GM13976 (cell line): ENCODE measurements around the gene FNIP2.
A peak's percentile ranks its signal among the peaks of the same experiment; 100 is the strongest.
"Not testable (repeated sequence)": the region's sequence is repeated elsewhere in the genome, so short reads cannot be mapped to it uniquely, and the experiment has no call there.

ENCODE experiments used
- DNase-seq: peaks from one replicate; pipeline ENCODE4 v3.0.0; 2012; ENCODE audit warnings: low spot score
- in situ Hi-C: fragments of 300-500 bp; cut with MboI; formaldehyde crosslinking; loops from one replicate; pipeline ENCODE4 v1.12.0; 2022; ENCODE audit warnings: low sequenced_read_pairs, mixed read lengths, inconsistent platforms; ENCODE audit not compliant: unreplicated experiment
- TF ChIP-seq, protein P1 (sequence below): IDR thresholded peaks from 2 replicates; pipeline ENCODE4 v1.5.1; 2012; ENCODE audit warnings: borderline replicate concordance, mild to moderate bottlenecking; ENCODE audit not compliant: insufficient read depth; ENCODE audit errors: extremely low read depth, missing control alignments, control extremely low read depth

The FNIP2 gene

DNA sequence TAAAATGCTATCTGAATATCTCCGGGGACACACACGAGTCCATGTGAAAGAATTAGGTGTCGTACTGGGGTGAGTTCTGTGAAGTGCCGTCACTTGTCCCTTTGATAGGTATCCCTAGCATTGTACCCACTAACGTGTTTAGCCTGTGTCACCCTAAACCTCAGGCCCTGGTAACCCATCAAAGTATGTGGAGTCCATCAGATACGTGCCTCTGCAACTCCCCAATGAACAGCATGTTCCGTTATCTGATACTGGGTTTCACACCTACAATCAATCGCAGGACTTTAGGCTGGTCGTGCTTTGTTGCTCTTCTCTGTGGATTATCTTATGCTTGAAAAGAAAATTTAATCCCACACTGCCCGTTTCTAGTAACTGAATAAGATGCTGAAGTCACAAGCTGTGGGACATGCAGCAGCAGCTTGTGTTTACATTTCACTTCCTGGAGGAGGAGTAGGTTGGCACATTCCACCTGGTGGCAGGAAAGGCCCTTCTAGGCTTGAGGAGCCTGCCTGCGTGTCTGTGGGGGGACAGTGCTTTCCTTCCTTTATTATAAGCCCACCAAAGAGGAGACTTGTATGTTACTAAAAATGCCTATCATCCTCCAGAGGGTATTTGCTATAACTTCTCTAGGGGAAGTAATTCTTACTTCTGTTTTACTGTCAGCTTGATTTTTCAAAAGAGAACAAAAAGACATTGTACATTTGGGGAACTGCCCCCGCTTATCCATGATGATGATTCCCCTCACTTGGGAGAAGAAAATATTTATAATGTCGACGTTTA lies 127.2 kb downstream of the FNIP2 start:
- no peak for DNase-seq
- in situ Hi-C loops, result no loop called here
- TF ChIP-seq, protein P1, sequence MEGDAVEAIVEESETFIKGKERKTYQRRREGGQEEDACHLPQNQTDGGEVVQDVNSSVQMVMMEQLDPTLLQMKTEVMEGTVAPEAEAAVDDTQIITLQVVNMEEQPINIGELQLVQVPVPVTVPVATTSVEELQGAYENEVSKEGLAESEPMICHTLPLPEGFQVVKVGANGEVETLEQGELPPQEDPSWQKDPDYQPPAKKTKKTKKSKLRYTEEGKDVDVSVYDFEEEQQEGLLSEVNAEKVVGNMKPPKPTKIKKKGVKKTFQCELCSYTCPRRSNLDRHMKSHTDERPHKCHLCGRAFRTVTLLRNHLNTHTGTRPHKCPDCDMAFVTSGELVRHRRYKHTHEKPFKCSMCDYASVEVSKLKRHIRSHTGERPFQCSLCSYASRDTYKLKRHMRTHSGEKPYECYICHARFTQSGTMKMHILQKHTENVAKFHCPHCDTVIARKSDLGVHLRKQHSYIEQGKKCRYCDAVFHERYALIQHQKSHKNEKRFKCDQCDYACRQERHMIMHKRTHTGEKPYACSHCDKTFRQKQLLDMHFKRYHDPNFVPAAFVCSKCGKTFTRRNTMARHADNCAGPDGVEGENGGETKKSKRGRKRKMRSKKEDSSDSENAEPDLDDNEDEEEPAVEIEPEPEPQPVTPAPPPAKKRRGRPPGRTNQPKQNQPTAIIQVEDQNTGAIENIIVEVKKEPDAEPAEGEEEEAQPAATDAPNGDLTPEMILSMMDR, result no peak

DNA sequence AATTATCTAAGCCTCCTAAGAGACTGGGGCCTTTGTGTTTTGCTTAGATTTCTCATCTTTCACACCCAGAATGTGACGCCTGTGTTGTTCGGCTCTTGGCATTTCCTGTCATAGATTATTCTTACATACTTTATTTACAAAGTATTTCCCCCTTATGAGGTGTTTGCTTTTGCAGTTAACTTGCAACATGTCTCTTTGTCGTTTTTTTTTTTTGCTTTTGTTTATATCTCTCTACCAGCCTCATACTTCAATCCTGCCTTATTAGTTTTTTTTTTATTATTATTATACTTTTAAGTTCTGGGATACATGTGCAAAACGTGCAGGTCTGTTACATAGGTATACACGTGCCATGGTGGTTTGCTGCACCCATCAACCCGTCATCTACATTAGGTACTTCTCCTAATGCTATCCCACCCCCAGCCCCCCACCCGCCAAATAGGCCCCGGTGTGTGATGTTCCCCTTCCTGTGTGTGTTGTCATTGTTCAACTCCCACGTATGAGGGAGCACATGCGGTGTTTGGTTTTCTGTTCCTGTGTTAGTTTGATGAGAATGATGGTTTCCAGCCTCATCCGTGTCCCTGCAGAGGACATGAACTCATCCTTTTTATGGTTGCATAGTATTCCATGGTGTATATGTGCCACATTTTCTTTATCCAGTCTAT lies 127.9 kb downstream of the FNIP2 start:
- DNase-seq, in situ Hi-C loops: not testable (repeated sequence)

DNA sequence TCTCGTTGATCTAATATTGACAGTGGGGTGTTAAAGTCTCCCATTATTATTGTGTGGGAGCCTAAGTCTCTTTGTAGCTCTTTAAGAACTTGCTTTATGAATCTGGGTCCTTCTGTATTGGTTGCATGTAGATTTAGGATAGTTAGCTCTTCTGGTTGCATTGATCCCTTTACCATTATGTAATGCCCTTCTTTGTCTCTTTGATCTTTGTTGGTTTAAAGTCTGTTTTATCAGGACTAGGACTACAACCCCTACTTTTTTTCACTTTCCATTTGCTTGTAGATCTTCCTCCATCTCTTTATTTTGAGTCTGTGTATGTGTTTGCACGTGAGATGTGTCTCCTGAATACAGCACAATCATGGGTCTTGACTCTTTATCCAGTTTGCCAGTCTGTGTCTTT lies 131.6 kb downstream of the FNIP2 start:
- in situ Hi-C loops, result not testable (repeated sequence)

DNA sequence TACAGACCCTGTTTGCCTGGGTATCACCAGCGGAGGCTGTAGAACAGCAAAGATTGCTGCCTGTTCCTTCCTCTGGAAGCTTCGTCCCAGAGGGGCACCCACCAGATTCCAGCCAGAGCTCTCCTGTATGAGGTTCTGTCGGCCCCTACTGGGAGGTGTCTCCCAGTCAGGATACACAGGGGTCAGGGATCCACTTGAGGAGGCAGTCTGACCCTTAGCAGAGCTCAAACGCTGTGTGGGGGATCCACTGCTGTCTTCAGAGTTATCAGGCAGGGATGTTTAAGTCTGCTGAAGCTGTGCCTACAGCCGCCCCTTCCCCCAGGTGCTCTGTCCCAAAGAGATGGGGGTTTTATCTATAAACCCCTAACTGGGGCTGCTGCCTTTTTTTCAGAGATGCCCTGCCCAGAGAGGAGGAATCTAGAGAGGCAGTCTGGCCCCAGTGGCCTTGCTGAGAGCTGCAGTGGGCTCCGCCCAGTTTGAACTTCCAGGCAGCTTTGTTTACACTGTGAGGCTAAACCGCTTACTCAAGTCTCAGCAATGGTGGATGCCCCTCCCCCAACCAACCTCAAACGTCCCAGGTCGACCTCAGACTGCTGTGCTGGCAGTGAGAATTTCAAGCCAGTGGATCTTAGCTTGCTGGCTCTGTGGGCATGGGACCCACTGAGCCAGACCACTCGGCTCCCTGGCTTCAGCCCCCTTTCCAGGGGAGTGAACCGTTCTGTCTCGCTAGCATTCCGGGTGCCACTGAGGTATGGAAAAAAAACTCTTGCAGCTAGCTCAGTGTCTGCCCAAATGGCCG lies 133.7 kb downstream of the FNIP2 start:
- in situ Hi-C loops, DNase-seq: not testable (repeated sequence)

More for the DNA sequence above, 131.6 kb downstream of the FNIP2 start:
- not testable (repeated sequence) for DNase-seq

DNA sequence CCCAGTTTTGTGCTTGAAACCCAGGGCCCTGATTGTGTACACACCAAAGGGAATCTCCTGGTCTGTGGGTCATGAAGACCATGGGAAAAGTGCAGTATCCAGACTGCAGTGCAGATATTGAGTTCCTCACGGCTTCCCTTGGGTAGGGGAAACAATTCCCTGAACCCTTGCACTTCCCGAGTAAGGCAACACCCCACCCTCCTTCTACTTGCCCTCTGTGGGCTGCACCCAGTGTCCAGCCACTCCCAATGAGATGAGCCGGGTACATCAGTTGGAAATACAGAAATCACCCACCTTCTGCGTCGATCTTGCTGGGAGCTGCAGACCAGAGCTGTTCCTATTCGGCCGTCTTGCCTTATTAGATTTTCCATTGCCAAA lies 134.2 kb downstream of the FNIP2 start:
- in situ Hi-C loops, result no loop called here
- no peak for DNase-seq
- TF ChIP-seq, protein P1, result no peak

DNA sequence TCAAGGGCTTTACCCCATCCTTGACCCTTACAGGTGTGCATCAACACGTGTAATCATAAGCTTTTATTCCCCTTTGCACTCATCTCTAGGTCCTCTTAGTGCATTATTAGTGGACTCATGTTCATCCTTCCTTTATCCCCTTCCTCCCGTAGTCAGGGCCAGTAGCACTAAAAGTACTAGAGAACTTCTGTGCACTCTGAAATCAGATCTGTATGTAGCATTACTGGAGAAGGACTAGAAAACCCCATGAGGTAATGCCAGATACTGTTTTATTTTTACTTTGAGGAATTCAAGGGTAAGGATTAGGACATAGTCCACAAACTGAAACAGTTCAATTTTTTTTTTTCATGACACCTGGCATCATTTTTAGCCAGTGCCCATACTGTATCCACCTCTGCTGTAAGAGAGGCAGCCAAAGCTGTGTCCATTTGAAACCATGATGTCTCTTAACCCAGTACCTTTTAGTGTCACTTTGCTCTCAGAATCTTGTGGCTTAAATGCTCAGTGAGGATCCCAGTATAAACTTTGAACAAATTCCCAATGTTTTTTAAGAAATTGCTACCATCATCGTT lies 134.7 kb downstream of the FNIP2 start:
- in situ Hi-C loops, result no loop called here
- DNase-seq, result no peak
- TF ChIP-seq, protein P1, result no peak

DNA sequence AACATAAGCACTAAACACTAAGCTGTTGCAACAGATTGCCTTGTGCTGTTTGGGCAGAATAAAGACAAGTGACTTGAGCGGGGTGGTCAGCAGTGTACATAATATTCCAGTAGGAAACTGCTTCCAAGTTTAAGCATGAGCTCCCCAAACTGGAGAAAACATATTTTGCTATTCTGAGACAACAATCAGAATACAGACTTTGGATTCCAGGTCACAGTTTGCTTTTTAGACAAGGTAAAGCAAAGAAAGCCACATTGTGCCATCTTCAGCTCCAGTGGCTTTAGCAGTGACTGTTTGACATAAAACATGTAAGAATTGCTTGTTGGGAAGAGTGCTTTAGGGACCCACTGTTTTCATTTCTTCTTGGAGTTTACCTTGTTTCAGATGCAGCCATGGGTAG lies 136.0 kb downstream of the FNIP2 start:
- TF ChIP-seq, protein P1, result no peak
- no peak for DNase-seq
- in situ Hi-C loops, result no loop called here

DNA sequence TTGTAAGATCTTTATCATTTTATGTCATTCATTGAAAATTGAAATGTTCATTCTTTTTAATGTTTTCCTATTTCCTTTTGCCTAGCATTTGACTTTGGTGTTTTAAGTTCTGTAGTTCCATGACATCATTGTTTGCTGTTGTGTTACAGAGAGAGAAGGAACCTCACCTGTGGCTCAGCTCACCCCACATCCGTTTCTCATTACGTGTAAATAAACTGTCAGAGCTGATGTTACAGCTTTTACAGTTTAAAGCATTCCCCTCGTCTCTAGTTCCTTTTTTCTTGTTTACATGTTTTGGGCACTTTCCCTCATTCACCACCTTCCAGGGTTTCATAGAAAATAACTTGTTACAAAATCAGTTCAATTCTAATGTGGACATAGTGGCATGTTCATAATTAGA lies 137.2 kb downstream of the FNIP2 start:
- peak; percentile 55 for DNase-seq
- TF ChIP-seq, protein P1, result no peak
- in situ Hi-C loops, result no loop called here
